ENCODE results near the gene BANP. TPM values are rescaled to one million over a fixed set of nuclear protein-coding genes. Genes with fewer than 3 reads are reported as not detected.

BANP gene
- total RNA-seq, 1 experiment from 2014 or later: 24.2 TPM

GRCh38 chr16:88013766-88014251 is 62.6 kb downstream of the BANP start:
- no peaks in the 10 kb centered on the region for H3K9me2 ChIP-seq (replicated peaks; ENCODE audit: low read length)
- no peaks in the 10 kb centered on the region for H3K27me3 ChIP-seq (ENCODE audit: low read length)
- DNase-seq: peak; percentile 4
- ATAC-seq: peak; percentile 56
- H3K4me3 ChIP-seq (ENCODE audit: low read length): no peak overlapping the region
- no TSS peak for BruUV-seq (replicated peaks)
- POLR2A ChIA-PET (ENCODE audit: unreplicated experiment): no interaction called here
- peaks cover 3% of the 10 kb centered on the region; the same call in 1 of the 2 replicates for H3K36me3 ChIP-seq (ENCODE audit: low read depth, low read length)
- CTCF ChIA-PET: interaction anchor here (0.7 kb wide), 1 partner anchor 63 kb away, joined by 3 read pairs; the partner anchor contains the start of gene BANP
- peaks cover 20% of the 10 kb centered on the region for H3K4me1 ChIP-seq (ENCODE audit: insufficient read depth, low read length)
- H3K27ac ChIP-seq (ENCODE audit: low read length): peak overlapping the region; percentile 84
- H3K4me2 ChIP-seq (ENCODE audit: low read length): peak overlapping the region; percentile 28
- no peaks in the 10 kb centered on the region for H4K20me1 ChIP-seq (ENCODE audit: low read length)
- TF ChIP-seq EZH2phosphoT487 (IDR thresholded peaks at IDR 0.05; ENCODE audit: borderline replicate concordance, low read length) (no peak), EZH2 (IDR thresholded peaks at IDR 0.05; ENCODE audit: low read length, unreplicated experiment) (no peak), CTCF (conservative IDR thresholded peaks at IDR 0.05; ENCODE audit: low read depth, low read length) (no peak)
- no peaks in the 10 kb centered on the region for H3F3A ChIP-seq (ENCODE audit: low read length, unreplicated experiment)
- no peaks in the 10 kb centered on the region for H3K79me2 ChIP-seq (ENCODE audit: low read length)
- H2AFZ ChIP-seq (ENCODE audit: low read length): no peak overlapping the region
- H3K9ac ChIP-seq (ENCODE audit: low read length): peak overlapping the region; percentile 67
- no peaks in the 10 kb centered on the region for H3K9me3 ChIP-seq (ENCODE audit: low read length)
- intact Hi-C loops (cut with micrococcal nuclease): no loop called here

- Histone ChIP-seq H3K27ac (ENCODE audit: low read length) (peak overlapping the region; percentile 84), H3K36me3 (ENCODE audit: low read depth, low read length) (peaks cover 3% of the 10 kb centered on the region; the same call in 1 of the 2 replicates), H3F3A (ENCODE audit: low read length, unreplicated experiment) (no peaks in the 10 kb centered on the region), H3K4me2 (ENCODE audit: low read length) (peak overlapping the region; percentile 28), H4K20me1 (ENCODE audit: low read length) (no peaks in the 10 kb centered on the region), H3K9me3 (ENCODE audit: low read length) (no peaks in the 10 kb centered on the region), H3K27me3 (ENCODE audit: low read length) (no peaks in the 10 kb centered on the region), H3K9ac (ENCODE audit: low read length) (peak overlapping the region; percentile 67), H3K79me2 (ENCODE audit: low read length) (no peaks in the 10 kb centered on the region), H2AFZ (ENCODE audit: low read length) (no peak overlapping the region), H3K9me2 (replicated peaks; ENCODE audit: low read length) (no peaks in the 10 kb centered on the region), H3K4me3 (ENCODE audit: low read length) (no peak overlapping the region), H3K4me1 (ENCODE audit: insufficient read depth, low read length) (peaks cover 20% of the 10 kb centered on the region)
- intact Hi-C loops (cut with micrococcal nuclease): no loop called here
- BruUV-seq (replicated peaks): no TSS peak
- ChIA-PET POLR2A (ENCODE audit: unreplicated experiment) (no interaction called here), CTCF (no interaction called here)
- peak; percentile 43 for DNase-seq
- ATAC-seq: peak; percentile 76
- TF ChIP-seq CTCF (conservative IDR thresholded peaks at IDR 0.05; ENCODE audit: low read depth, low read length): no peak
- TF ChIP-seq EZH2 (IDR thresholded peaks at IDR 0.05; ENCODE audit: low read length, unreplicated experiment): no peak
- TF ChIP-seq EZH2phosphoT487 (IDR thresholded peaks at IDR 0.05; ENCODE audit: borderline replicate concordance, low read length): no peak
Observed at GRCh38 chr16:88014252-88014781, 63.1 kb downstream of the BANP start.

Data from PC-3 (cell line).